Fibroblast of villous mesenchyme (primary cell): Measurements from ENCODE around the gene OSGEPL1. TPM values are rescaled to one million over a fixed set of nuclear protein-coding genes. Genes with fewer than 3 reads are reported as not detected.
A peak's percentile ranks its signal among the peaks of the same experiment; 100 is the strongest.

ENCODE experiments used
- DNase-seq: peaks from one replicate; pipeline ENCODE4 v3.0.0-alpha.2; 2010; ENCODE audit warnings: low read depth
- H3K4me3 ChIP-seq: 2 replicates; pipeline ENCODE4 v1.5.1; 2011; ENCODE audit warnings: low read depth, mild to moderate bottlenecking, low read length
- total RNA-seq: library from RNA; depleted of rRNA; stranded (reverse); fragments of >200 nt; gene quantifications from 2 replicates; pipeline ENCODE4 v1.2.3, GENCODE V29; 2012
- TF ChIP-seq, protein P1 (sequence below): IDR thresholded peaks from 2 replicates; pipeline ENCODE4 v1.5.1; 2012; ENCODE audit warnings: low read depth, mild to moderate bottlenecking, low read length; ENCODE audit not compliant: insufficient read depth

Gene OSGEPL1
- total RNA-seq, 1 donor: 12.5 TPM

GRCh38 chr2:189797902-189798301 is 35.3 kb upstream of the OSGEPL1 start:
- TF ChIP-seq, protein P1, sequence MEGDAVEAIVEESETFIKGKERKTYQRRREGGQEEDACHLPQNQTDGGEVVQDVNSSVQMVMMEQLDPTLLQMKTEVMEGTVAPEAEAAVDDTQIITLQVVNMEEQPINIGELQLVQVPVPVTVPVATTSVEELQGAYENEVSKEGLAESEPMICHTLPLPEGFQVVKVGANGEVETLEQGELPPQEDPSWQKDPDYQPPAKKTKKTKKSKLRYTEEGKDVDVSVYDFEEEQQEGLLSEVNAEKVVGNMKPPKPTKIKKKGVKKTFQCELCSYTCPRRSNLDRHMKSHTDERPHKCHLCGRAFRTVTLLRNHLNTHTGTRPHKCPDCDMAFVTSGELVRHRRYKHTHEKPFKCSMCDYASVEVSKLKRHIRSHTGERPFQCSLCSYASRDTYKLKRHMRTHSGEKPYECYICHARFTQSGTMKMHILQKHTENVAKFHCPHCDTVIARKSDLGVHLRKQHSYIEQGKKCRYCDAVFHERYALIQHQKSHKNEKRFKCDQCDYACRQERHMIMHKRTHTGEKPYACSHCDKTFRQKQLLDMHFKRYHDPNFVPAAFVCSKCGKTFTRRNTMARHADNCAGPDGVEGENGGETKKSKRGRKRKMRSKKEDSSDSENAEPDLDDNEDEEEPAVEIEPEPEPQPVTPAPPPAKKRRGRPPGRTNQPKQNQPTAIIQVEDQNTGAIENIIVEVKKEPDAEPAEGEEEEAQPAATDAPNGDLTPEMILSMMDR: no peak
- no peak for DNase-seq
- no peak overlapping the region for H3K4me3 ChIP-seq

- TF ChIP-seq, protein P1: no peak
- DNase-seq: no peak
- no peak overlapping the region for H3K4me3 ChIP-seq
Observed at GRCh38 chr2:189794310-189794709, 31.7 kb upstream of the OSGEPL1 start.

DNA sequence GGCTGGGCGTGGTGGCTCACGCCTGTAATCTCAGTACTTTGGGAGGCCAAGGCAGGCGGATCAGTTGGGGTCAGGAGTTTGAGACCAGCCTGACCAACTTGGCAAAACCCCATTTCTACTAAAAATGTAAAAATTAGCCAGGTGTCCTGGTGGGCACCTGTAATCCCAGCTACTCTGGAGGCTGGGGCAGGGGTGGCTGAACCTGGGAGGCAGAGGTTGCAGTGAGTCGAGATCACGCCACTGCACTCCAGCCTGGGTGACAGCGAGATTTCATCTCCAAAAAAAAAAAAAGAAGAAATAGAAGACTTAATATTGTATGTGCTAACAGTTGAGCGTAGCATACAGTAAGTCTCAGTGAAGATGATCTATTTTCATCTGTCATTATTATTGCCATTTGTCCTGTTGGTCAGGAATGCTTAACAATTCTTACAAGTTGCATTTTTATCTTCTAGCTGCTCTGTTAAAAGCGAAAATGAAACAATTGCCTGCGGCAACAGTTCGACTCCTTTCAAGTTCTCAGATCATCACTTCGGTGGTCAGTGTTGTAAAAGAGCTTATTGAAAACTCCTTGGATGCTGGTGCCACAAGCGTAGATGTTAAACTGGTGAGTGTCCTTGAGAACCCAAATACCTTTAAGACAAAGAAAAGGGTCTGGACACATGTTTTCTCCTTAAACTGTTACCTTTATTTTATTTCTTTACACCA is 28.9 kb upstream of the OSGEPL1 start:
- H3K4me3 ChIP-seq: no peak overlapping the region
- TF ChIP-seq, protein P1: no peak
- no peak for DNase-seq

DNA sequence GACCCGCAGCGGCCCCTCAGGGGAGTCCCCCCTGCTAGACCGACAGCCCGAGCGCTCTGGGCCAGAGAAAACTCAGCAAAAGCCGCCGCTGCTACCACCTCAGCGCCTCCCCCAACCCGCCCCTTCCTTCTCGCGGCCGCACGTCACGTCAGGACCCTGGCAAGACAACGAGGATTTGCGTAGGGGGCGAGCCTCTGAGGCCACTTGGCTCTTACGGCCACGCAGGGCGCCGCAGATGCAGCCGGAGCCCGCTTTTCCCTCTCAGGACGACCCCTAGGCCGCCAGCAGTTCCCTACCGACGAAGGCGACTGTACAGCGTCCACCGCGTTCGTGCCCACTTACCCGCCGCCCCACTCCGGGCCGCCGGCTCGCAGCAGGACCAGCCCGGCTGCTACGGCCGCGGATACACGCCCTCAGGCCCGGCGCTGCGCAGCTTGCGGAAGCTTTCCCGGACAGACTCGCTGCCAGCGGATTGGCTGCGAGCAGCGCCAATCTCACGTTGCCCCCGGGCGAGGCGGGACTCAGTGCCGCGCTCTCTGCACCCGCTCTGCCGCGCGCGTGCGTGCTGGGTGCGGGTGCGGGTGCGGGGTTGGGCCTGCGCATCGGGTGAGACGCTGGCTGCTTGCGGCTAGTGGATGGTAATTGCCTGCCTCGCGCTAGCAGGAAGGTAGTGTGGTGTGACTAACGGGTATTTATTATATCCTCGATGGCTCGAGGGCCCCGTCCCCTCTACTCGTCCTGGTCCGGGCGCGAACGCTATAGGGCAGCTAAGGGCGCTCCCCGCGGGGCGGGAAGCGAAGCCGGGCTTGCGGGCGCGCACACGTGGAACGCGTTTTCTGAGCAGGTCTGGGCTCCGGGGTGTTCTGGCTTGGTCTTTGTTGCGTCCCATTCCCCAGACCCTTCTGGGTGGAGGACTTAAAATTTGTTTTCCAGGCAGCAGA is 21.6 kb upstream of the OSGEPL1 start, which contains the start of the genes ORMDL1 and PMS1:
Gene ORMDL1 (minus strand): TSS at position 413 of the 941 bp plus-strand sequence. CDS start 1,744 bp downstream, outside the sequence.
Gene PMS1 (plus strand): TSS at position 524 of the 941 bp plus-strand sequence. CDS start 7,360 bp downstream, outside the sequence.
- H3K4me3 ChIP-seq: peak within 1 kb of the TSS; percentile 87
- TF ChIP-seq, protein P1: no peak
- peak; percentile 96 for DNase-seq

DNA sequence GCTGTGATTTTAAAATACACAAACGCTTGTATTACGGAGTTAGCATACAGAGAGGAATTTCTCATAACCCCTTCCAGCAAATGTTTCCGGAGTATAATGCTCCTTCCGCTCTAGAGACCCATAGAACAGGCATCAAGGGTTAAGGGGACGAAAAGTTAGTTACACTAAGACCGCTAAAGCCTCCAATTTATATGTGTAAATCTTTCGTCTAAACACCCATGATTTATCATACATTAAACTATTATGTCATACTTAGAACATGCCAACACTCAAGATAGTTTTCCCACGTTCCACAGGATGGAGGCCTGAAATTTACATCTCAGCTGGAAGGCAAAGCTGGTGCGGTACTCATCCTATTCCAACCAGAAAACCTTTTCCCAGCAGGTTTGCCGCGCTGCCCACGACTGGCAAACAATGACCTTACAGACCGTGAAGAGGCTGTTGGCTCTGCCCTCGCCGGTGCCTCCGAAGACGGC is 20.9 kb upstream of the OSGEPL1 start:
- peak overlapping the region; percentile 87 for H3K4me3 ChIP-seq
- peak; percentile 54 for DNase-seq
- TF ChIP-seq, protein P1: no peak

- DNase-seq: peak; percentile 29
- H3K4me3 ChIP-seq: peak overlapping the region; percentile 87
- TF ChIP-seq, protein P1: no peak
Observed at GRCh38 chr2:189782221-189782671, 19.7 kb upstream of the OSGEPL1 start.
